C4-2B (cell line): ENCODE measurements around the gene TRIM63.

Source experiments
- H3K27ac ChIP-seq: fragments of 450-650 bp; 2 replicates; pipeline ENCODE4 v1.5.1; 2017
- CTCF ChIP-seq: fragments of 450-650 bp; conservative IDR thresholded peaks from 2 replicates; pipeline ENCODE4 v1.5.1; 2017; ENCODE audit warnings: mild to moderate bottlenecking
- ZFX ChIP-seq: fragments of 450-650 bp; IDR thresholded peaks from 2 replicates; pipeline ENCODE4 v1.6.1; 2017

The TRIM63 gene

GRCh38 chr1:26053718-26054560 lies 13.5 kb downstream of the TRIM63 start:
- TF ChIP-seq CTCF: no peak
- TF ChIP-seq ZFX: no peak
- no peak overlapping the region for H3K27ac ChIP-seq

- TF ChIP-seq CTCF (no peak), ZFX (no peak)
- H3K27ac ChIP-seq: no peak overlapping the region
Measured at GRCh38 chr1:26050248-26050640, 17.2 kb downstream of the TRIM63 start.

DNA sequence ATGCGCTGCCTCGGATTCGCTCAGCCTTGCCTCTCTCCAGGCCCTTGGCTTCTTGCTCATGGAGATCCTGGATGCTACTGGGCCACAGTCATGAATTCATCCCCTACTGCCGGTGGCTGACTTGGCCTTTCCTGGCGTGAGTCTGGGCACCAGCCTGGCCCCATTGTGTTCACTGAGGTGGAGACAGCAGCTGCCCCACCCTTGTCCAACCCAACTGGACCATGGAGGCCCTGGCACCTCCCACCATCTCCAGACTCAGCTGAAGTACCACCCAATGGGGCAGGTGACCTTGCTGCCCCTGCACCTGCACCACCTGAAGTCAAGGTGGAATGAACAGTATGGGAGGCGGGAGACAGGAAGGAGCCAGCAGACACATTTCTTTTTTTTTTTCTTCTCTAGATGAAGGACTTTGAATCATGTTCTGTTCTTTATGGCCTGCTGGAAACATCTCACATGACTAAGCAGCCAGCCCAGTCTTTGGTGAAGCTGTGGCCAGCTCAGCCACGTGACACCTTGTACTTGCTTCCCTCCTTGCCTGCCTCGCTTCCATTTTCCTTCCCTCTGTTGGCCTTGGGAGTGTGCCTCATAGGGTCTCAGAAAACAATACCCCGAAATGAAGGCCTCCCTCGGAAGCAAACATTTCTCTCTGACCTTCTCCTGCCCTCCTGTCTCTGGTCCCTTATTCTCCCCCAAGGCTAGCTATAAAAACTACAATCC lies 17.7 kb downstream of the TRIM63 start:
- TF ChIP-seq ZFX: no peak
- TF ChIP-seq CTCF: no peak
- no peak overlapping the region for H3K27ac ChIP-seq

GRCh38 chr1:26047278-26047874 lies 20.1 kb downstream of the TRIM63 start:
- TF ChIP-seq ZFX (no peak), CTCF (no peak)
- H3K27ac ChIP-seq: no peak overlapping the region

DNA sequence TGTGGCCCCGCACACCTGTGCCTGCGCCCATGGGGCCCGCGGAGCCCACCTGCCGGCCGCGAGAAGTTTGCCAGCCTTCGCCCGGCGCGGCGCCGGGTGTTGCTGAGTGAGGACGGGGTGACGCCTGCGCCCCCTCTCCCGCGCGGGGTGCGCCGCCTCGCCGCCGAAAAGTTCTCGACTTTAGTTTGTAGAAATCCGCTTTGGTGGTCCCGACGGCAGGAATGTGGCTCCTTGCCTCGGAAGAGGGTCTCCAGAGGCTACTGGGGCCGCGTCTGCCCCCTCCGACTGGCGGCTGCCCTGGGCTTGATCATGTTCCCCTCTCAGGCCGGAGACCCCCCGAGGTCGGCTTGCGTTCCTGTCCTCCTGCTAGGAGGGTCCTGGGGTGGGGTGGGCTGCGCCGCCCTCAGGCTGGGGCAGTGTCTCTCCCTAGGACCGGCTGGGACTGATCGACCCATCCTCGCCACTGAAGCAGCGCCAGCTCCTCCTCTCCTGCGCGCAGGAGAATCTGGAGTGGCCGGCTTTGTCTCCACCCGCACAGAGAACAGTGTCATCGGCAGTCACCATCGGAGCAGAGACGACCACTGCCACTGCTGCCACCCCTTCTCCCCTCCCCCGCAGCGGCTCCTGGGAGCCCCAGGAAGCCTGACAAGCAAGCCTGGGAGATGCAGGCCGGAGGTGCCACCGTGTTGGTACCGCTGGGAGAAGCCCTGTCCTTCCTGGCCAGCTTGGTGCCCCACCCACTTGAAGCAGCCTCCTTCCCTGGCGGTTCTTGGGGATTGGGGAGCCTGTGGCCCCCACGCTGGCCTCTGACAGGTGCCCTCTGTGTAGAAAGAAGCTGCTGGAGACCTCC lies 21.0 kb downstream of the TRIM63 start:
- no peak for TF ChIP-seq ZFX
- no peak for TF ChIP-seq CTCF
- no peak overlapping the region for H3K27ac ChIP-seq

DNA sequence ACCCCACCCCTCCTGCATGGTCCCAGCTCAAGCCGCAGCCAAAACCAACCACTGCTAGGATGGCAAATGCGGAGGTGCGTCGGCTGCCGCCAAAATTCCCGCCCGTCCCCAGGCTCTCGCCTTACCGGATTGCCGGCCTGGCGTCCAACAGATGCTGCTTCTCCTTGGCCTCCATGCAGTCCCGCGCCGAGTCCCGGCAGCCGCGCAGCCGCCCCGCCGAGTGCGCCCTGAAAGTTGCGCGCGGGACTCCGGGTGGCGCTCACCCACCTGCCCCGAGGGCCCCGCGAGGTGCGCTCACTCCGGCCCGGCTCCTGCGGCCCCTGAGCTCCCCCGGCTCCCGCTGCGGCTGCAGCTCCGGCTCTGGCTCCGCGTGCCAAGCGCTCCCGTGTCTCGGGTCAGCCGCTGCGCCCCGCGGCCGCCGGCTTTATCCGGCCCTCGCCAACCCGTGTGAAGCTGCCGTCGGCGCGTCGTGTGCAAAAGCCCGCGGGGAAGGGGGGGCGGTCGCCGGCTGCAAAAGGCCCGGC lies 21.6 kb downstream of the TRIM63 start, which contains the start of gene SLC30A2:
Gene SLC30A2, minus strand, starts transcription at position 397 of the 524 bp plus-strand sequence. Its CDS starts 222 bp downstream, at position 175.
- H3K27ac ChIP-seq: no peak within 1 kb of the TSS
- TF ChIP-seq ZFX: no peak
- no peak for TF ChIP-seq CTCF
